HL-60 (cell line): ENCODE results near the gene TMBIM6.

ENCODE experiments used
- DNase-seq, 2 experiments: peaks; one replicate each; pipeline ENCODE4 v3.0.0-alpha.2; 2010 to 2020; ENCODE audit warnings: low read depth in 1 of 2, low spot score in 1 of 2
- H3K27ac ChIP-seq: fragments of 250-450 bp; sonication (Bioruptor Pico); replicated peaks from 2 replicates; pipeline ENCODE4 v1.5.1; 2020; ENCODE audit warnings: mild to moderate bottlenecking, moderate library complexity
- H3K27me3 ChIP-seq: fragments of 250-450 bp; sonication (Bioruptor Pico); 2 replicates; pipeline ENCODE4 v1.5.1; 2021; ENCODE audit warnings: mild to moderate bottlenecking, moderate library complexity; ENCODE audit not compliant: insufficient read depth, poor library complexity, severe bottlenecking
- H3K4me3 ChIP-seq: replicated peaks from 2 replicates; pipeline ENCODE4 v1.5.1; 2011; ENCODE audit warnings: mild to moderate bottlenecking, control low read depth, low read length; ENCODE audit not compliant: insufficient read depth
- CTCF ChIP-seq: IDR thresholded peaks from one replicate; pipeline ENCODE4 v1.5.1; 2011; ENCODE audit warnings: low read length, control low read depth, inconsistent platforms; ENCODE audit not compliant: insufficient read depth
- GABPA ChIP-seq: IDR thresholded peaks from 2 replicates; pipeline ENCODE4 v1.6.1; 2012; ENCODE audit warnings: low read depth
- POLR2AphosphoS5 ChIP-seq: IDR thresholded peaks from 2 replicates; pipeline ENCODE4 v1.6.1; 2012; ENCODE audit warnings: low read depth
- REST ChIP-seq: IDR thresholded peaks from 2 replicates; pipeline ENCODE4 v1.6.1; 2012; ENCODE audit warnings: low read depth; ENCODE audit not compliant: insufficient replicate concordance
- SPI1 ChIP-seq: IDR thresholded peaks from 2 replicates; pipeline ENCODE4 v1.6.1; 2012; ENCODE audit warnings: low read depth, mild to moderate bottlenecking, borderline replicate concordance

The TMBIM6 gene

GRCh38 chr12:49789992-49790391, 48.6 kb downstream of the TMBIM6 start:
- Histone ChIP-seq H3K4me3 (no peak overlapping the region), H3K27me3 (no peaks in the 10 kb centered on the region), H3K27ac (no peak overlapping the region)
- TF ChIP-seq SPI1 (no peak), GABPA (no peak), REST (no peak), CTCF (no peak), POLR2AphosphoS5 (no peak)
- DNase-seq, result no peak

- no peak for DNase-seq
- no peak overlapping the region for H3K27ac ChIP-seq
- no peak overlapping the region for H3K4me3 ChIP-seq
- no peak for TF ChIP-seq SPI1
- TF ChIP-seq POLR2AphosphoS5, result no peak
- TF ChIP-seq REST, result no peak
- no peak for TF ChIP-seq CTCF
- TF ChIP-seq GABPA, result no peak
- no peaks in the 10 kb centered on the region for H3K27me3 ChIP-seq
Observed at GRCh38 chr12:49790741-49791555, 49.6 kb downstream of the TMBIM6 start.

- DNase-seq, result no peak
- Histone ChIP-seq H3K27me3 (no peaks in the 10 kb centered on the region), H3K27ac (no peak overlapping the region), H3K4me3 (no peak overlapping the region)
- no peak for TF ChIP-seq CTCF
- TF ChIP-seq POLR2AphosphoS5, result no peak
Observed at GRCh38 chr12:49791700-49792099, 50.3 kb downstream of the TMBIM6 start.
